PFSK-1 (cell line): Measurements from ENCODE around the gene ATN1.

Experiments used
- FOXP2 ChIP-seq: optimal IDR thresholded peaks from 2 replicates; pipeline ENCODE3; 2011; ENCODE audit warnings: borderline replicate concordance, control low read depth, inconsistent platforms; ENCODE audit not compliant: insufficient read depth; ENCODE audit errors: extremely low read length, extremely low read depth
- POLR2AphosphoS5 ChIP-seq: IDR thresholded peaks from 2 replicates; pipeline ENCODE4 v1.6.1; 2012; ENCODE audit warnings: low read depth, mild to moderate bottlenecking, control low read depth, low read length, moderate library complexity
- REST ChIP-seq, 2 experiments: IDR thresholded peaks; 2 replicates each; pipeline versions ENCODE4 v1.6.1 to v1.8.0; 2011 to 2012; ENCODE audit warnings: low read depth in 2 of 2, low read length in 2 of 2, control low read depth in 1 of 2, inconsistent platforms in 1 of 2, mild to moderate bottlenecking in 1 of 2, moderate library complexity in 1 of 2; ENCODE audit not compliant: insufficient read depth in 1 of 2
- SIN3A ChIP-seq: IDR thresholded peaks from 2 replicates; pipeline ENCODE4 v1.6.1; 2012; ENCODE audit warnings: mild to moderate bottlenecking, low read length, moderate library complexity, borderline replicate concordance; ENCODE audit not compliant: insufficient read depth
- TAF1 ChIP-seq: IDR thresholded peaks from 2 replicates; pipeline ENCODE4 v1.6.1; 2012; ENCODE audit warnings: low read length, control low read depth, borderline replicate concordance; ENCODE audit not compliant: insufficient read depth

The ATN1 gene

GRCh38 chr12:6966351-6966750 lies 38.6 kb downstream of the ATN1 start:
- TF ChIP-seq TAF1 (no peak), REST (IDR thresholded peaks at IDR 0.05; ENCODE audit: insufficient read depth in 1 of 2, low read depth in 2 of 2, low read length in 2 of 2) (no peak), FOXP2 (no peak), POLR2AphosphoS5 (no peak), SIN3A (no peak)

GRCh38 chr12:6967651-6968100 lies 39.9 kb downstream of the ATN1 start:
- TF ChIP-seq SIN3A (no peak), FOXP2 (no peak), REST (IDR thresholded peaks at IDR 0.05; ENCODE audit: insufficient read depth in 1 of 2, low read depth in 2 of 2, low read length in 2 of 2) (no peak), POLR2AphosphoS5 (no peak), TAF1 (no peak)

GRCh38 chr12:6968426-6968825 lies 40.7 kb downstream of the ATN1 start:
- TF ChIP-seq REST (IDR thresholded peaks at IDR 0.05; ENCODE audit: insufficient read depth in 1 of 2, low read depth in 2 of 2, low read length in 2 of 2) = no peak
- TF ChIP-seq SIN3A = no peak
- no peak for TF ChIP-seq FOXP2
- TF ChIP-seq POLR2AphosphoS5 = no peak
- TF ChIP-seq TAF1 = no peak

- TF ChIP-seq SIN3A (no peak), POLR2AphosphoS5 (no peak), FOXP2 (no peak), REST (IDR thresholded peaks at IDR 0.05; ENCODE audit: insufficient read depth in 1 of 2, low read depth in 2 of 2, low read length in 2 of 2) (no peak), TAF1 (no peak)
Observed at GRCh38 chr12:6970096-6970527, 42.4 kb downstream of the ATN1 start.

- TF ChIP-seq REST (IDR thresholded peaks at IDR 0.05; ENCODE audit: insufficient read depth in 1 of 2, low read depth in 2 of 2, low read length in 2 of 2) (no peak), FOXP2 (no peak)
Observed at GRCh38 chr12:6974180-6974579, 46.4 kb downstream of the ATN1 start.
